Naive B cell (primary cell): ENCODE results near the gene PSORS1C2. TPM values are rescaled to one million over a fixed set of nuclear protein-coding genes. Genes with fewer than 3 reads are reported as not detected.
"Not testable (repeated sequence)": the region's sequence is repeated elsewhere in the genome, so short reads cannot be mapped to it uniquely, and the experiment has no call there.

Experiments used
- ATAC-seq, 2 donors: fragments of 150-1000 bp; cut with Tn5 transposase; 2 replicates each; pipeline ENCODE4 v1.10.0; 2021; ENCODE audit warnings: low read depth in 2 of 2, mild to moderate bottlenecking in 2 of 2, moderate library complexity in 2 of 2
- DNase-seq: peaks from one replicate; pipeline ENCODE4 v3.0.0; 2022
- H3K27ac Mint-ChIP-seq, 6 donors: one replicate each; pipeline ENCODE4 v1.8.0; 2020 to 2022; ENCODE audit warnings: mild to moderate bottlenecking in 6 of 6, mixed read lengths in 6 of 6, moderate library complexity in 5 of 6, inconsistent platforms in 2 of 6
- H3K27me3 Mint-ChIP-seq, 3 donors: one replicate each; pipeline ENCODE4 v1.8.0; 2021 to 2022; ENCODE audit warnings: mixed read lengths in 3 of 3, mild to moderate bottlenecking in 1 of 3
- H3K36me3 Mint-ChIP-seq, 2 donors: one replicate each; pipeline ENCODE4 v1.8.0; 2020 to 2022; ENCODE audit warnings: mixed read lengths in 2 of 2, inconsistent platforms in 1 of 2, mild to moderate bottlenecking in 1 of 2
- H3K4me1 Mint-ChIP-seq, 3 donors: one replicate each; pipeline ENCODE4 v1.8.0; 2020 to 2022; ENCODE audit warnings: mixed read lengths in 3 of 3, inconsistent platforms in 1 of 3, mild to moderate bottlenecking in 1 of 3, moderate library complexity in 1 of 3
- H3K4me3 Mint-ChIP-seq, 8 donors: one replicate each; pipeline ENCODE4 v1.8.0; 2020 to 2022; ENCODE audit warnings: mild to moderate bottlenecking in 8 of 8, mixed read lengths in 8 of 8, moderate library complexity in 8 of 8, inconsistent platforms in 2 of 8
- H3K9me3 Mint-ChIP-seq, 7 donors: one replicate each; pipeline ENCODE4 v1.8.0; 2020 to 2022; ENCODE audit warnings: mixed read lengths in 7 of 7, mild to moderate bottlenecking in 5 of 7, inconsistent platforms in 2 of 7, moderate library complexity in 1 of 7
- polyA plus RNA-seq, 6 donors: library from polyadenylated mRNA; unstranded; fragments of 300-500 nt; fragmentation: Illumina TruSeq; gene quantifications; one replicate each; pipeline ENCODE4 v1.2.3, GENCODE V29; 2021; ENCODE audit warnings: low read depth in 6 of 6

PSORS1C2 gene
- polyA plus RNA-seq, 6 donors from 2014 or later: not detected

GRCh38 chr6:31172973-31173384, 34.1 kb upstream of the PSORS1C2 start:
- no peaks in the 10 kb centered on the region for H3K4me1 Mint-ChIP-seq
- ATAC-seq (no peak), DNase-seq (no peak)
- no peaks in the 10 kb centered on the region for H3K9me3 Mint-ChIP-seq
- no peak overlapping the region for H3K4me3 Mint-ChIP-seq
- H3K27me3 Mint-ChIP-seq: no peaks in the 10 kb centered on the region
- no peaks in the 10 kb centered on the region for H3K36me3 Mint-ChIP-seq
- H3K27ac Mint-ChIP-seq: no peak overlapping the region

- Mint-ChIP-seq H3K4me1 (no peaks in the 10 kb centered on the region), H3K27me3 (no peaks in the 10 kb centered on the region), H3K27ac (no peak overlapping the region), H3K36me3 (no peaks in the 10 kb centered on the region), H3K4me3 (peak overlapping the region in 1 of 8 donors; percentile 42), H3K9me3 (no peaks in the 10 kb centered on the region)
- DNase-seq (no peak), ATAC-seq (no peak)
Observed at GRCh38 chr6:31171931-31172905, 33.4 kb upstream of the PSORS1C2 start.

GRCh38 chr6:31170987-31171671, 32.3 kb upstream of the PSORS1C2 start:
- no peak for DNase-seq
- H3K27me3 Mint-ChIP-seq: no peaks in the 10 kb centered on the region
- H3K27ac Mint-ChIP-seq: peak overlapping the region in 2 of 6 donors; percentile 44 to 59
- no peaks in the 10 kb centered on the region for H3K4me1 Mint-ChIP-seq
- H3K36me3 Mint-ChIP-seq: no peaks in the 10 kb centered on the region
- H3K4me3 Mint-ChIP-seq: no peak overlapping the region
- ATAC-seq: no peak
- H3K9me3 Mint-ChIP-seq: no peaks in the 10 kb centered on the region

GRCh38 chr6:31170600-31170881, 31.7 kb upstream of the PSORS1C2 start, which contains the start of gene POU5F1:
Gene POU5F1, minus strand, starts transcription at chr6:31170682. Its CDS starts 62 bp downstream, at chr6:31170620.
- Mint-ChIP-seq H3K4me1 (no peaks in the 10 kb centered on the region), H3K9me3 (no peaks in the 10 kb centered on the region), H3K4me3 (no peak within 1 kb of the TSS), H3K27me3 (no peaks in the 10 kb centered on the region), H3K27ac (peak within 1 kb of the TSS in 2 of 6 donors; percentile 44 to 59), H3K36me3 (no peaks in the 10 kb centered on the region)
- DNase-seq (no peak), ATAC-seq (no peak)

- not testable (repeated sequence) for H3K27ac Mint-ChIP-seq, H3K4me3 Mint-ChIP-seq, H3K27me3 Mint-ChIP-seq, H3K4me1 Mint-ChIP-seq, H3K9me3 Mint-ChIP-seq, DNase-seq, ATAC-seq, H3K36me3 Mint-ChIP-seq
Observed at GRCh38 chr6:31169858-31170599, 31.2 kb upstream of the PSORS1C2 start.

- DNase-seq (no peak), ATAC-seq (no peak)
- peaks cover 6 to 10% (median 8%) of the 10 kb centered on the region in 3 donors for H3K4me1 Mint-ChIP-seq
- no peak overlapping the region for H3K27ac Mint-ChIP-seq
- H3K36me3 Mint-ChIP-seq: no peaks in the 10 kb centered on the region
- H3K27me3 Mint-ChIP-seq: no peaks in the 10 kb centered on the region
- H3K4me3 Mint-ChIP-seq: no peak overlapping the region
- no peaks in the 10 kb centered on the region for H3K9me3 Mint-ChIP-seq
Observed at GRCh38 chr6:31169123-31169857, 30.4 kb upstream of the PSORS1C2 start.

- ATAC-seq (no peak), DNase-seq (no peak)
- no peaks in the 10 kb centered on the region for H3K36me3 Mint-ChIP-seq
- H3K4me3 Mint-ChIP-seq: no peak overlapping the region
- H3K27me3 Mint-ChIP-seq: no peaks in the 10 kb centered on the region
- no peaks in the 10 kb centered on the region for H3K9me3 Mint-ChIP-seq
- peak overlapping the region in 3 of 6 donors; percentile 17 to 88 (median 70) for H3K27ac Mint-ChIP-seq
- peaks cover 6 to 10% (median 8%) of the 10 kb centered on the region in 3 donors for H3K4me1 Mint-ChIP-seq
Observed at GRCh38 chr6:31168606-31169005, 29.7 kb upstream of the PSORS1C2 start.

- ATAC-seq (no peak), DNase-seq (no peak)
- no peak overlapping the region for H3K4me3 Mint-ChIP-seq
- peaks cover 6 to 10% (median 8%) of the 10 kb centered on the region in 3 donors for H3K4me1 Mint-ChIP-seq
- no peaks in the 10 kb centered on the region for H3K27me3 Mint-ChIP-seq
- H3K9me3 Mint-ChIP-seq: no peaks in the 10 kb centered on the region
- H3K36me3 Mint-ChIP-seq: no peaks in the 10 kb centered on the region
- H3K27ac Mint-ChIP-seq: peak overlapping the region in 2 of 6 donors; percentile 30 to 62
Observed at GRCh38 chr6:31165986-31166385, 27.1 kb upstream of the PSORS1C2 start.

GRCh38 chr6:31165064-31165832, 26.4 kb upstream of the PSORS1C2 start:
- peaks cover 6 to 10% (median 8%) of the 10 kb centered on the region in 3 donors for H3K4me1 Mint-ChIP-seq
- ATAC-seq: peak; percentile 77 to 88
- peak overlapping the region in 3 of 6 donors; percentile 17 to 81 (median 73) for H3K27ac Mint-ChIP-seq
- peak overlapping the region in 2 of 8 donors; percentile 7 to 30 for H3K4me3 Mint-ChIP-seq
- not testable (repeated sequence) for DNase-seq, H3K9me3 Mint-ChIP-seq, H3K36me3 Mint-ChIP-seq, H3K27me3 Mint-ChIP-seq

- H3K36me3 Mint-ChIP-seq, H3K27me3 Mint-ChIP-seq, H3K9me3 Mint-ChIP-seq, DNase-seq, H3K4me3 Mint-ChIP-seq, ATAC-seq: not testable (repeated sequence)
- Mint-ChIP-seq H3K4me1 (peaks cover 6 to 11% (median 10%) of the 10 kb centered on the region in 3 donors), H3K27ac (peak overlapping the region in 2 of 6 donors; percentile 17 to 81)
Observed at GRCh38 chr6:31164475-31165063, 25.7 kb upstream of the PSORS1C2 start.

- H3K9me3 Mint-ChIP-seq: no peaks in the 10 kb centered on the region
- H3K4me1 Mint-ChIP-seq: peaks cover 11 to 14% (median 11%) of the 10 kb centered on the region in 3 donors
- no peak for DNase-seq
- H3K27ac Mint-ChIP-seq: no peak overlapping the region
- no peak overlapping the region for H3K4me3 Mint-ChIP-seq
- ATAC-seq: no peak
- no peaks in the 10 kb centered on the region for H3K27me3 Mint-ChIP-seq
- H3K36me3 Mint-ChIP-seq: no peaks in the 10 kb centered on the region
Observed at GRCh38 chr6:31163922-31164321, 25.1 kb upstream of the PSORS1C2 start.
